MCF 10A (cell line): Measurements from ENCODE around the gene RFWD3. TPM values are rescaled to one million over a fixed set of nuclear protein-coding genes. Genes with fewer than 3 reads are reported as not detected.
A peak's percentile ranks its signal among the peaks of the same experiment; 100 is the strongest.

Source experiments
- Bru-seq: library from RNA; stranded (reverse); fragments of 400-500 nt; gene quantifications from one replicate; lab custom pipeline; 2021; lab: Mats Ljungman, UMichigan
- BruChase-seq, 2 experiments: library from RNA; stranded (reverse); fragments of 400-500 nt; gene quantifications; one replicate each; lab custom pipeline; 2021; lab: Mats Ljungman, UMichigan
- BruUV-seq: library from RNA; stranded (reverse); fragments of 400-500 nt; replicated peaks from 2 replicates; lab custom pipeline; 2021; lab: Mats Ljungman, UMichigan
- CTCF ChIA-PET: fragments of 300-600 bp; sonication (Branson Sonifier 250); formaldehyde crosslinking; extraction: SDS; loops from one replicate; lab custom pipeline; 2021; ENCODE audit warnings: antibody characterized with exemption, inconsistent platforms; lab: Yijun Ruan, JAX
- POLR2A ChIA-PET: fragments of 300-600, 350-650 bp; sonication (Branson Sonifier 250); formaldehyde crosslinking; extraction: SDS; loops from one replicate; lab custom pipeline; 2020; ENCODE audit warnings: antibody characterized with exemption, inconsistent platforms; lab: Yijun Ruan, JAX
- DNase-seq: peaks from one replicate; pipeline ENCODE4 v3.0.0-alpha.2; 2018; ENCODE audit not compliant: unreplicated experiment
- H3K27ac Mint-ChIP-seq: one replicate; pipeline ENCODE4 v1.8.0; 2022; ENCODE audit warnings: mild to moderate bottlenecking, low read depth, mixed read lengths; ENCODE audit not compliant: unreplicated experiment
- H3K27me3 Mint-ChIP-seq: one replicate; pipeline ENCODE4 v1.8.0; 2022; ENCODE audit warnings: mixed read lengths; ENCODE audit not compliant: insufficient read depth, unreplicated experiment
- H3K36me3 Mint-ChIP-seq: one replicate; pipeline ENCODE4 v1.8.0; 2022; ENCODE audit warnings: mild to moderate bottlenecking, moderate library complexity, mixed read lengths; ENCODE audit not compliant: insufficient read depth, unreplicated experiment
- H3K4me1 Mint-ChIP-seq: one replicate; pipeline ENCODE4 v1.8.0; 2022; ENCODE audit warnings: mixed read lengths; ENCODE audit not compliant: insufficient read depth, unreplicated experiment
- H3K4me3 Mint-ChIP-seq: one replicate; pipeline ENCODE4 v1.8.0; 2022; ENCODE audit warnings: mild to moderate bottlenecking, moderate library complexity, mixed read lengths; ENCODE audit not compliant: unreplicated experiment
- H3K9me3 Mint-ChIP-seq: one replicate; pipeline ENCODE4 v1.8.0; 2022; ENCODE audit warnings: mixed read lengths; ENCODE audit not compliant: unreplicated experiment
- intact Hi-C: fragments of 100-400 bp; cut with micrococcal nuclease; formaldehyde crosslinking; loops from 2 replicates; pipeline ENCODE4 v1.14.1; 2022
- long read RNA-seq: library from polyadenylated mRNA; stranded (forward); transcript quantifications from one replicate; pipeline ENCODE4 v2.0.0, GENCODE V29; 2022
- total RNA-seq: library from RNA; stranded (reverse); gene quantifications from 2 replicates; pipeline ENCODE4 v1.2.3, GENCODE V29; 2022
- TF ChIP-seq, protein P1 (sequence below): fragments of 200-600 bp; IDR thresholded peaks from one replicate; pipeline ENCODE4 v1.8.0; 2022; ENCODE audit warnings: antibody characterized with exemption, mild to moderate bottlenecking; ENCODE audit not compliant: unreplicated experiment

RFWD3 gene, protein sequence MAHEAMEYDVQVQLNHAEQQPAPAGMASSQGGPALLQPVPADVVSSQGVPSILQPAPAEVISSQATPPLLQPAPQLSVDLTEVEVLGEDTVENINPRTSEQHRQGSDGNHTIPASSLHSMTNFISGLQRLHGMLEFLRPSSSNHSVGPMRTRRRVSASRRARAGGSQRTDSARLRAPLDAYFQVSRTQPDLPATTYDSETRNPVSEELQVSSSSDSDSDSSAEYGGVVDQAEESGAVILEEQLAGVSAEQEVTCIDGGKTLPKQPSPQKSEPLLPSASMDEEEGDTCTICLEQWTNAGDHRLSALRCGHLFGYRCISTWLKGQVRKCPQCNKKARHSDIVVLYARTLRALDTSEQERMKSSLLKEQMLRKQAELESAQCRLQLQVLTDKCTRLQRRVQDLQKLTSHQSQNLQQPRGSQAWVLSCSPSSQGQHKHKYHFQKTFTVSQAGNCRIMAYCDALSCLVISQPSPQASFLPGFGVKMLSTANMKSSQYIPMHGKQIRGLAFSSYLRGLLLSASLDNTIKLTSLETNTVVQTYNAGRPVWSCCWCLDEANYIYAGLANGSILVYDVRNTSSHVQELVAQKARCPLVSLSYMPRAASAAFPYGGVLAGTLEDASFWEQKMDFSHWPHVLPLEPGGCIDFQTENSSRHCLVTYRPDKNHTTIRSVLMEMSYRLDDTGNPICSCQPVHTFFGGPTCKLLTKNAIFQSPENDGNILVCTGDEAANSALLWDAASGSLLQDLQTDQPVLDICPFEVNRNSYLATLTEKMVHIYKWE
- 31.2 and 33.7 TPM in 2 replicates for total RNA-seq
- Bru-seq, nascent RNA: percentile 76 among the genes with signal in this experiment
- BruChase-seq, experiment 1, labeled RNA remaining after a 6-hour chase: percentile 73 among the genes with signal in this experiment
- percentile 79 among the genes with signal in this experiment for BruChase-seq, experiment 2, labeled RNA remaining after a 2-hour chase
- long read RNA-seq, full-length matches to known transcripts: 46 of 67 reads
- long read RNA-seq, partial matches to known transcripts: 5 of 67 reads
- long read RNA-seq, other reads (novel, unspliced or antisense): 16 of 67 reads

DNA sequence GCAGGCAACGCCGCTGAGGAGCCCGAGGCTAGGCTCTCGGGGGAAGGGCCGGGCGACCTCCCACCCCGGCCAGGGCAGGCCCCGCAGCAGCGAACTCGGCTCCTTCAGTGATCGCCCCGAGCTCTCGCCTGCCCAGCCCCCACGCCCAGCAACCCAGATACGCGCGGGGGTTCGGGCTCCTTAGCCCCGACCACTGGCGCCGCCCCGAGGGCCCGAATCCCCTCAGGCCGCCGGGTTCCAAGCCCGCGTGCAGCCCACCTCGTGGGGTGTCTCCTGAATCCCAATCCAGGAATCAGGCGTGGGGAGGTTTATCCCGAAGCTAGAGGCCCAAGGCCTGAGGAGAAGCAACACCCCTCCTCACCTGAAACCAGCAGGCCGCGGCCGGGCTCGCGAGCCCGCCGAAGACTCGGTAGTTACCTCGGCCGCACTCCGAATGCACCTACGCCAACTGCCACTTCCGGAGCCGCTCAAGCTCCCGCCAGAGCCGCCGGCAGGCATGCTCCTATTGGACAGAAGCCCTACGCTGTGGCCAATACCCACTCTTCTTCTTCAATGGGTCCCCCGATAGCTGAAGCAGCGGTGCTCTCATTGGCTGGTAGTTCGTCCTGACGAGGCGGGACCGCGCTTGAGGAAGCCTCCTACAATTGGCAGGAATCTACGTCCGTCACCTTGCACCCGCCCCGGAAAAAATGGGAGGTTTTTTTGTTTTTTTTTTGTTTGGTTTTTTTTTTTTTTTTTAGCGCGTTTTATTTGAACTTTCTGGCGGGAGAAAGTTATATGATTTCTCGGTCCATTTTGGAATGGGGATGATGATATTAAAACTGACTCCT, at the start of gene RFWD3:
TSS of gene RFWD3 (minus strand) at position 453 of the 830 bp plus-strand sequence. CDS start 5,428 bp downstream, outside the sequence.
- Mint-ChIP-seq H3K36me3 (peaks cover 32% of the 10 kb centered on the region), H3K27ac (peak within 1 kb of the TSS; percentile 97), H3K9me3 (no peaks in the 10 kb centered on the region), H3K4me3 (peak within 1 kb of the TSS; percentile 89), H3K27me3 (no peaks in the 10 kb centered on the region), H3K4me1 (peaks cover 5% of the 10 kb centered on the region)
- POLR2A ChIA-PET: interaction anchor here (0.6 to 3.6 kb wide), 15 partner anchors 9 to 205 kb away, joined by 3 to 33 read pairs (median 5); partner anchors contain the start of genes GLG1 and MLKL
- BruUV-seq: no TSS peak
- TF ChIP-seq, protein P1, sequence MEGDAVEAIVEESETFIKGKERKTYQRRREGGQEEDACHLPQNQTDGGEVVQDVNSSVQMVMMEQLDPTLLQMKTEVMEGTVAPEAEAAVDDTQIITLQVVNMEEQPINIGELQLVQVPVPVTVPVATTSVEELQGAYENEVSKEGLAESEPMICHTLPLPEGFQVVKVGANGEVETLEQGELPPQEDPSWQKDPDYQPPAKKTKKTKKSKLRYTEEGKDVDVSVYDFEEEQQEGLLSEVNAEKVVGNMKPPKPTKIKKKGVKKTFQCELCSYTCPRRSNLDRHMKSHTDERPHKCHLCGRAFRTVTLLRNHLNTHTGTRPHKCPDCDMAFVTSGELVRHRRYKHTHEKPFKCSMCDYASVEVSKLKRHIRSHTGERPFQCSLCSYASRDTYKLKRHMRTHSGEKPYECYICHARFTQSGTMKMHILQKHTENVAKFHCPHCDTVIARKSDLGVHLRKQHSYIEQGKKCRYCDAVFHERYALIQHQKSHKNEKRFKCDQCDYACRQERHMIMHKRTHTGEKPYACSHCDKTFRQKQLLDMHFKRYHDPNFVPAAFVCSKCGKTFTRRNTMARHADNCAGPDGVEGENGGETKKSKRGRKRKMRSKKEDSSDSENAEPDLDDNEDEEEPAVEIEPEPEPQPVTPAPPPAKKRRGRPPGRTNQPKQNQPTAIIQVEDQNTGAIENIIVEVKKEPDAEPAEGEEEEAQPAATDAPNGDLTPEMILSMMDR: no peak
- intact Hi-C loops: no loop called here
- CTCF ChIA-PET: interaction anchor here (0.7 to 2.2 kb wide), 6 partner anchors 15 to 343 kb away, joined by 3 to 8 read pairs (median 4); no protein-coding TSS in a partner anchor
- peak; percentile 98 for DNase-seq

DNA sequence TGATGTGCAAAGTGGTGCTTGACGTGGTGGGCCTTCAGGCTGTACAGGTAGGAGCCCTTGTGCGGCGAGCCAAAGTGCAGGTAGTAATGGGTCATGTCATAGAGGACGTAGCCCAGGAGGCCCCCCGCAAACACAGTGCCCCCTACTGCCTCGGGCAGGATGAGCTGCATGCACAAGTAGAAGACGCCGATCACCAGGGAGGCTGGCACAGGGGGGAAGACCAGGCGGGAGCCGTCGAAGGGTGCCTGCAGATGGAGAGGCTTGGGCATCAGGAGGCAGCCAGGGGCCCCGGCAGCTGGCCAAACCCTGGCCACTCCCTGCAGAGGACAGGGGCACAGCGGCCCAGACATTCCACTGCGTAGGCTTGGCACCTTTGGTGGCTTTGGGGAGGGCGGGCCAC, 49.7 kb upstream of the RFWD3 start:
- no peaks in the 10 kb centered on the region for H3K36me3 Mint-ChIP-seq
- no peaks in the 10 kb centered on the region for H3K27me3 Mint-ChIP-seq
- ChIA-PET POLR2A (no interaction called here), CTCF (interaction anchor here (7.1 to 13.2 kb wide), 2 partner anchors 10 to 145 kb away, joined by 58 to 304 read pairs; no protein-coding TSS in a partner anchor)
- no peaks in the 10 kb centered on the region for H3K9me3 Mint-ChIP-seq
- H3K4me1 Mint-ChIP-seq: no peaks in the 10 kb centered on the region
- no peak overlapping the region for H3K4me3 Mint-ChIP-seq
- H3K27ac Mint-ChIP-seq: no peak overlapping the region
- intact Hi-C loops: no loop called here
- DNase-seq: no peak
- TF ChIP-seq, protein P1: no peak
- BruUV-seq: no TSS peak

DNA sequence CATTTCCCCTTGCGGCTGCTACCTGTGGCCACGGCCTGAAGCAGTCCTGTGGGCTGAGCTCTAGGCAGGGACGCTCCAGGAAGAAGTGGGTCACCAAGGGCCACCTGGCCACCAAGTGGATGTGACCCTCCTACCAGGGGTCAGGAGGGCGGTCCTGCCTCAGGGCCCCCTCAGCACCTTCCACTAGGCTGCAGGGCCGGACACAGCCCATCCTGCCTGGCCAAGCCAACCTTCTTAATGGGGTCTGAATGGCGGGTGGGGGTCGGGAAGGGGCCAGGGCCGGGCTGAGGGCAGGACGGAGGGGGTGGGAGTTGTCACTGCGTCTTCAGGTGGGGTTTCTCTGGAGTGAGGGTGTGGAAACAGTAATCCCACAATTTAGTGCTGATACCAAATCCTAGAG, 47.2 kb upstream of the RFWD3 start:
- no peaks in the 10 kb centered on the region for H3K36me3 Mint-ChIP-seq
- no peaks in the 10 kb centered on the region for H3K4me1 Mint-ChIP-seq
- intact Hi-C loops: no loop called here
- POLR2A ChIA-PET: interaction anchor here (1.9 kb wide), 1 partner anchor 14 kb away, joined by 7 read pairs; no protein-coding TSS in a partner anchor
- H3K27ac Mint-ChIP-seq: no peak overlapping the region
- TF ChIP-seq, protein P1: no peak
- CTCF ChIA-PET: interaction anchor here (0.6 to 13.2 kb wide), 4 partner anchors 12 to 397 kb away, joined by 3 to 304 read pairs (median 34); no protein-coding TSS in a partner anchor
- no peaks in the 10 kb centered on the region for H3K27me3 Mint-ChIP-seq
- no peaks in the 10 kb centered on the region for H3K9me3 Mint-ChIP-seq
- no peak overlapping the region for H3K4me3 Mint-ChIP-seq
- DNase-seq: no peak
- no TSS peak for BruUV-seq
